ENCODE measurements around the gene MAGI2. TPM values are rescaled to one million over a fixed set of nuclear protein-coding genes. Genes with fewer than 3 reads are reported as not detected.

Gene MAGI2
- total and polyA plus RNA-seq, 2 donors (not counting 3 experiments of a cell fraction or from before 2014, with no cell fraction given): 0.28 to 6.0 TPM

DNA sequence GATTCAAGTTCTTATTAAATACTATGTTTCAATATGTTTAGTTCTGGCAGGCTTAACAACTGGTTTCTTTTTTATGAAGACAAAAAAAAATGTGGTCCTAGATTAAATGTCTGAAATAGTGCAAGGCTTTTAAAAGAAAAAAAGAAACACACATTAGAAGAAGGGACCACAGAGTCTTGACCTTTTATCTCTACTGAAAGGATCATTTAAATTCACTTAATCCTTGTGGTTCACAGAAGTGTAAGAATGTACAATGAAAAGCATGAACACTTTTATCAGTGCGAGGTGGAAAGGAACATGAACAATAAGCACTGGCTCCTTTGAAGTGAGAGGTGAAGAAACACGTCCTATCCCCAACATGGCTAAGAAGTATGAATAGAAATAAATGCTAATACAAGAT is 765.1 kb downstream of the MAGI2 start:
- Histone ChIP-seq H3K4me2 (ENCODE audit: insufficient read depth, low read length) (no peak overlapping the region), H3K27me3 (ENCODE audit: control insufficient read depth in 2 of 2, insufficient read depth in 2 of 2, low read length in 2 of 2) (no peaks in the 10 kb centered on the region), H3K9me3 (replicated peaks; ENCODE audit: control insufficient read depth, insufficient read depth, low read length) (no peaks in the 10 kb centered on the region), H3K4me3 (replicated peaks in 1 of 3; ENCODE audit: insufficient read depth in 1 of 3, low read depth in 1 of 3, low read length in 3 of 3) (no peak overlapping the region), H2AFZ (ENCODE audit: low read depth, low read length) (no peak overlapping the region), H3K36me3 (ENCODE audit: control insufficient read depth in 2 of 2, extremely low read depth in 1 of 2, insufficient read depth in 2 of 2, low read length in 2 of 2) (no peaks in the 10 kb centered on the region), H3K9me1 (replicated peaks; ENCODE audit: control insufficient read depth, extremely low read depth, insufficient read depth, low read length) (no peaks in the 10 kb centered on the region), H3K4me1 (ENCODE audit: control insufficient read depth, extremely low read depth, insufficient read depth, low read length) (no peaks in the 10 kb centered on the region), H3K27ac (ENCODE audit: insufficient read depth, low read depth, low read length) (no peak overlapping the region), H3K9ac (replicated peaks; ENCODE audit: extremely low read depth, insufficient read depth, low read length) (no peak overlapping the region), H3K79me2 (ENCODE audit: control insufficient read depth, insufficient read depth, low read length) (no peaks in the 10 kb centered on the region), H4K20me1 (replicated peaks; ENCODE audit: control insufficient read depth, extremely low read depth, insufficient read depth, low read length) (no peaks in the 10 kb centered on the region)
- CTCF ChIA-PET: no interaction called here
- BruUV-seq (replicated peaks): no TSS peak
- intact Hi-C loops (cut with micrococcal nuclease): no loop called here
- dilution Hi-C loops (cut with MboI; ENCODE audit: extremely low pct_ligation_motif_present, low sequenced_read_pairs): no loop called here
- POLR2A ChIA-PET: no interaction called here
- FAIRE-seq (no peak), DNase-seq (ENCODE audit: low read depth, low spot score) (no peak)
- TF ChIP-seq MYC (IDR thresholded peaks at IDR 0.05; ENCODE audit: low read depth, low read length): no peak
- TF ChIP-seq, protein P1, sequence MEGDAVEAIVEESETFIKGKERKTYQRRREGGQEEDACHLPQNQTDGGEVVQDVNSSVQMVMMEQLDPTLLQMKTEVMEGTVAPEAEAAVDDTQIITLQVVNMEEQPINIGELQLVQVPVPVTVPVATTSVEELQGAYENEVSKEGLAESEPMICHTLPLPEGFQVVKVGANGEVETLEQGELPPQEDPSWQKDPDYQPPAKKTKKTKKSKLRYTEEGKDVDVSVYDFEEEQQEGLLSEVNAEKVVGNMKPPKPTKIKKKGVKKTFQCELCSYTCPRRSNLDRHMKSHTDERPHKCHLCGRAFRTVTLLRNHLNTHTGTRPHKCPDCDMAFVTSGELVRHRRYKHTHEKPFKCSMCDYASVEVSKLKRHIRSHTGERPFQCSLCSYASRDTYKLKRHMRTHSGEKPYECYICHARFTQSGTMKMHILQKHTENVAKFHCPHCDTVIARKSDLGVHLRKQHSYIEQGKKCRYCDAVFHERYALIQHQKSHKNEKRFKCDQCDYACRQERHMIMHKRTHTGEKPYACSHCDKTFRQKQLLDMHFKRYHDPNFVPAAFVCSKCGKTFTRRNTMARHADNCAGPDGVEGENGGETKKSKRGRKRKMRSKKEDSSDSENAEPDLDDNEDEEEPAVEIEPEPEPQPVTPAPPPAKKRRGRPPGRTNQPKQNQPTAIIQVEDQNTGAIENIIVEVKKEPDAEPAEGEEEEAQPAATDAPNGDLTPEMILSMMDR (IDR thresholded peaks at IDR 0.05; ENCODE audit: extremely low read depth in 1 of 2, insufficient read depth in 1 of 2, low read depth in 1 of 2, low read length in 2 of 2): no peak

DNA sequence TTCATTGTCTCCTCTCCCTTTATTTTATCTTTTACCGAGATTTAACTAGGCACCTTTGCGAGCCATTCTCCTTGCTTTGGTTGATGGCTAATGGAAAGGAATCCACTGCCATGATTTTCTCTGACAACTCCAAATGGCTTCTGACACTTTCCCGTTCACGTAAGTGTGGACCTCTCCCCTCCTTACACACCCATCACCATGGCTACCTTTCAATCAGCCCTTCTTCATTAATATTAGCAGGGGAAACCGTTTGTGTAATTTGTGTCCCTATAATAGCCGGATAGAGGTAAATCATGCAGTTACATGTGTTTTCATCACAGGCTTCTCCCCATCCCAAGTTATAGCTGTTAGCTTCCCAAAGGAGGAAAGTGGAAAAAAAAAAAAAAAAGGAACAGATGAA is 767.3 kb downstream of the MAGI2 start:
- Histone ChIP-seq H2AFZ (ENCODE audit: low read depth, low read length) (no peak overlapping the region), H3K79me2 (ENCODE audit: control insufficient read depth, insufficient read depth, low read length) (no peaks in the 10 kb centered on the region), H3K9me3 (replicated peaks; ENCODE audit: control insufficient read depth, insufficient read depth, low read length) (no peaks in the 10 kb centered on the region), H3K27ac (ENCODE audit: insufficient read depth, low read depth, low read length) (no peak overlapping the region), H3K4me3 (replicated peaks in 1 of 3; ENCODE audit: insufficient read depth in 1 of 3, low read depth in 1 of 3, low read length in 3 of 3) (no peak overlapping the region), H4K20me1 (replicated peaks; ENCODE audit: control insufficient read depth, extremely low read depth, insufficient read depth, low read length) (no peaks in the 10 kb centered on the region), H3K9me1 (replicated peaks; ENCODE audit: control insufficient read depth, extremely low read depth, insufficient read depth, low read length) (no peaks in the 10 kb centered on the region), H3K9ac (replicated peaks; ENCODE audit: extremely low read depth, insufficient read depth, low read length) (no peak overlapping the region), H3K4me1 (ENCODE audit: control insufficient read depth, extremely low read depth, insufficient read depth, low read length) (no peaks in the 10 kb centered on the region), H3K4me2 (ENCODE audit: insufficient read depth, low read length) (no peak overlapping the region), H3K36me3 (ENCODE audit: control insufficient read depth in 2 of 2, extremely low read depth in 1 of 2, insufficient read depth in 2 of 2, low read length in 2 of 2) (no peaks in the 10 kb centered on the region), H3K27me3 (ENCODE audit: control insufficient read depth in 2 of 2, insufficient read depth in 2 of 2, low read length in 2 of 2) (no peaks in the 10 kb centered on the region)
- ChIA-PET POLR2A (no interaction called here), CTCF (no interaction called here)
- intact Hi-C loops (cut with micrococcal nuclease) (no loop called here), dilution Hi-C loops (cut with MboI; ENCODE audit: extremely low pct_ligation_motif_present, low sequenced_read_pairs) (no loop called here)
- DNase-seq (ENCODE audit: low read depth, low spot score) (no peak), FAIRE-seq (no peak)
- BruUV-seq (replicated peaks): no TSS peak
- no peak for TF ChIP-seq JUN (IDR thresholded peaks at IDR 0.05; ENCODE audit: borderline replicate concordance, insufficient read depth, insufficient read length, low read depth)
- TF ChIP-seq POLR2AphosphoS5 (IDR thresholded peaks at IDR 0.05; ENCODE audit: insufficient read depth, low read depth, low read length): no peak
- TF ChIP-seq POLR2A (IDR thresholded peaks at IDR 0.05; ENCODE audit: low read depth, low read length): no peak
- no peak for TF ChIP-seq EZH2 (IDR thresholded peaks at IDR 0.05; ENCODE audit: borderline replicate concordance, low read depth, low read length, severe bottlenecking)
- TF ChIP-seq, protein P2, sequence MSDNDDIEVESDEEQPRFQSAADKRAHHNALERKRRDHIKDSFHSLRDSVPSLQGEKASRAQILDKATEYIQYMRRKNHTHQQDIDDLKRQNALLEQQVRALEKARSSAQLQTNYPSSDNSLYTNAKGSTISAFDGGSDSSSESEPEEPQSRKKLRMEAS (IDR thresholded peaks at IDR 0.05; ENCODE audit: insufficient read depth, insufficient read length): no peak
- TF ChIP-seq, protein P1 (IDR thresholded peaks at IDR 0.05; ENCODE audit: extremely low read depth in 1 of 2, insufficient read depth in 1 of 2, low read depth in 1 of 2, low read length in 2 of 2): no peak
- TF ChIP-seq MYC (IDR thresholded peaks at IDR 0.05; ENCODE audit: low read depth, low read length): no peak
- no peak for TF ChIP-seq GATA2 (IDR thresholded peaks at IDR 0.05; ENCODE audit: insufficient read depth, insufficient read length, low read depth, low read length)
